ENCODE results near the gene CAD. TPM values are rescaled to one million over a fixed set of nuclear protein-coding genes. Genes with fewer than 3 reads are reported as not detected.

The CAD gene
- total RNA-seq, 1 experiment from 2014 or later = 41.5 TPM

DNA sequence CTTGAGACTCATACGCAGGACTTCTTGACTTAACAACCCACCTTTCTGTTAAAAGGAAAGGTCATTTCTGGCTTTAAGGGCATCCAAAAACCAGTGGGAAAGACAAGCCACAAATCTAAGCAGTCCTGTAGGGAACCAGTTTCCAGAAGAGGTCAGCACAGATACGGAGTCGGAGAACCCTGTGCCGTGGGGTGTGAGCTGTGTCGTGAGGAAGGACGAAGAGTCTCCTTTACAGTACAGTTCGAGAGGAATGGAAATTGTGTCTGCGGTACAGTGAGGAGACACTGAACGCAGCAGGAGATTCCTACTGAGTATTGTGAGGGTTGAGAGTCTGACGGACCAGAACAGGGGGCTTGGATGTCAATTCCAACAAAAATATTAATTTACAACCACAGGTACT, 27.9 kb downstream of the CAD start:
- Histone ChIP-seq H3K4me2 (no peak overlapping the region), H3K79me2 (ENCODE audit: low read depth) (no peaks in the 10 kb centered on the region), H4K20me1 (ENCODE audit: insufficient read depth) (no peaks in the 10 kb centered on the region), H3K4me1 (replicated peaks; ENCODE audit: insufficient read depth) (no peaks in the 10 kb centered on the region), H3K4me3 (no peak overlapping the region), H3K27ac (no peak overlapping the region), H3F3A (ENCODE audit: insufficient read depth, low read depth) (peaks cover 4% of the 10 kb centered on the region; the same call in 1 of the 2 replicates), H2AFZ (no peak overlapping the region), H3K36me3 (ENCODE audit: low read depth) (peaks cover 3% of the 10 kb centered on the region; the same call in 1 of the 2 replicates), H3K9me2 (ENCODE audit: insufficient read depth) (no peaks in the 10 kb centered on the region), H3K27me3 (ENCODE audit: insufficient read depth, low read depth) (no peaks in the 10 kb centered on the region; the same call in 1 of the 2 replicates), H3K9me3 (ENCODE audit: insufficient read depth, low read depth) (no peaks in the 10 kb centered on the region)
- DNase-seq = no peak
- intact Hi-C loops (cut with micrococcal nuclease; ENCODE audit: unreplicated experiment) = no loop called here
- CTCF ChIA-PET = interaction anchor here (0.7 kb wide), 1 partner anchor 257 kb away, joined by 3 read pairs; no protein-coding TSS in a partner anchor
- no TSS peak for BruUV-seq (replicated peaks)
- TF ChIP-seq EZH2 (IDR thresholded peaks at IDR 0.05; ENCODE audit: low read depth) = no peak
- TF ChIP-seq, protein P1, sequence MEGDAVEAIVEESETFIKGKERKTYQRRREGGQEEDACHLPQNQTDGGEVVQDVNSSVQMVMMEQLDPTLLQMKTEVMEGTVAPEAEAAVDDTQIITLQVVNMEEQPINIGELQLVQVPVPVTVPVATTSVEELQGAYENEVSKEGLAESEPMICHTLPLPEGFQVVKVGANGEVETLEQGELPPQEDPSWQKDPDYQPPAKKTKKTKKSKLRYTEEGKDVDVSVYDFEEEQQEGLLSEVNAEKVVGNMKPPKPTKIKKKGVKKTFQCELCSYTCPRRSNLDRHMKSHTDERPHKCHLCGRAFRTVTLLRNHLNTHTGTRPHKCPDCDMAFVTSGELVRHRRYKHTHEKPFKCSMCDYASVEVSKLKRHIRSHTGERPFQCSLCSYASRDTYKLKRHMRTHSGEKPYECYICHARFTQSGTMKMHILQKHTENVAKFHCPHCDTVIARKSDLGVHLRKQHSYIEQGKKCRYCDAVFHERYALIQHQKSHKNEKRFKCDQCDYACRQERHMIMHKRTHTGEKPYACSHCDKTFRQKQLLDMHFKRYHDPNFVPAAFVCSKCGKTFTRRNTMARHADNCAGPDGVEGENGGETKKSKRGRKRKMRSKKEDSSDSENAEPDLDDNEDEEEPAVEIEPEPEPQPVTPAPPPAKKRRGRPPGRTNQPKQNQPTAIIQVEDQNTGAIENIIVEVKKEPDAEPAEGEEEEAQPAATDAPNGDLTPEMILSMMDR (conservative IDR thresholded peaks at IDR 0.05) = no peak
- POLR2A ChIA-PET (ENCODE audit: unreplicated experiment) = no interaction called here

DNA sequence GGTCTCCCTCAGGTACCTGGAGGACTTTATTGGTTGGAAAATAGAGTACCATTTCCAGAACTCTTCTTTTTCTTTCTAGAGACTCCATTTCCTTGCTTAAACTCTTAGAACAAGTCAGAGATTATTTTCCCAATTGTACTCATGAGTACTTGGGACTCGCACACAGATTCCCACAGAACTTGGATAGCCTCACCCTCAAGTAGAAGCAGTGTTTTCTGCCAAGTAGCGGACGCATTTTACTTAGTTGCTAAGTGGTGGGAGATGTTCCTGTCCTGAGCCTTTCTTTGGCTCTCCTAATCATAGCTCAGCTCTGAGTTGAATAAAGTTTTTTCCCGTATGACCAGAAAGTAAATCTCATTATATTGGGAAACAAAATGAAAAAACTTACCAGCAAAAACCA, 28.5 kb downstream of the CAD start:
- ChIA-PET CTCF (interaction anchor here (0.7 kb wide), 1 partner anchor 257 kb away, joined by 3 read pairs; no protein-coding TSS in a partner anchor), POLR2A (ENCODE audit: unreplicated experiment) (no interaction called here)
- no peaks in the 10 kb centered on the region for H3K9me3 ChIP-seq (ENCODE audit: insufficient read depth, low read depth)
- H3K4me1 ChIP-seq (replicated peaks; ENCODE audit: insufficient read depth) = no peaks in the 10 kb centered on the region
- DNase-seq = no peak
- H3K27ac ChIP-seq = no peak overlapping the region
- BruUV-seq (replicated peaks) = no TSS peak
- H3K4me2 ChIP-seq = no peak overlapping the region
- H2AFZ ChIP-seq = no peak overlapping the region
- H3K27me3 ChIP-seq (ENCODE audit: insufficient read depth, low read depth) = no peaks in the 10 kb centered on the region; the same call in 1 of the 2 replicates
- peaks cover 4% of the 10 kb centered on the region; the same call in 1 of the 2 replicates for H3F3A ChIP-seq (ENCODE audit: insufficient read depth, low read depth)
- no peaks in the 10 kb centered on the region for H3K9me2 ChIP-seq (ENCODE audit: insufficient read depth)
- H3K4me3 ChIP-seq = no peak overlapping the region
- H4K20me1 ChIP-seq (ENCODE audit: insufficient read depth) = no peaks in the 10 kb centered on the region
- TF ChIP-seq, protein P1 (conservative IDR thresholded peaks at IDR 0.05) = no peak
- H3K79me2 ChIP-seq (ENCODE audit: low read depth) = no peaks in the 10 kb centered on the region
- intact Hi-C loops (cut with micrococcal nuclease; ENCODE audit: unreplicated experiment) = no loop called here
- H3K36me3 ChIP-seq (ENCODE audit: low read depth) = peaks cover 3% of the 10 kb centered on the region; the same call in 1 of the 2 replicates

- BruUV-seq (replicated peaks) = no TSS peak
- Histone ChIP-seq H3K9me2 (ENCODE audit: insufficient read depth) (no peaks in the 10 kb centered on the region), H2AFZ (no peak overlapping the region), H3K79me2 (ENCODE audit: low read depth) (no peaks in the 10 kb centered on the region), H3K9me3 (ENCODE audit: insufficient read depth, low read depth) (no peaks in the 10 kb centered on the region), H3K4me1 (replicated peaks; ENCODE audit: insufficient read depth) (no peaks in the 10 kb centered on the region), H3K4me3 (no peak overlapping the region), H3F3A (ENCODE audit: insufficient read depth, low read depth) (peaks cover 4% of the 10 kb centered on the region; the same call in 1 of the 2 replicates), H3K27me3 (ENCODE audit: insufficient read depth, low read depth) (no peaks in the 10 kb centered on the region; the same call in 1 of the 2 replicates), H3K27ac (no peak overlapping the region), H3K4me2 (no peak overlapping the region), H4K20me1 (ENCODE audit: insufficient read depth) (no peaks in the 10 kb centered on the region), H3K36me3 (ENCODE audit: low read depth) (no peaks in the 10 kb centered on the region; the same call in 1 of the 2 replicates)
- TF ChIP-seq EZH2 (IDR thresholded peaks at IDR 0.05; ENCODE audit: low read depth) = no peak
- TF ChIP-seq, protein P1 (conservative IDR thresholded peaks at IDR 0.05) = no peak
- intact Hi-C loops (cut with micrococcal nuclease; ENCODE audit: unreplicated experiment) = no loop called here
- POLR2A ChIA-PET (ENCODE audit: unreplicated experiment) = no interaction called here
- CTCF ChIA-PET = no interaction called here
- DNase-seq = no peak
Measured at GRCh38 chr2:27247893-27248292, 30.7 kb downstream of the CAD start.
